ENCODE results near the gene NMNAT2.

GRCh38 chr1:183267646-183268431 is 150.3 kb downstream of the NMNAT2 start:
- no peak for TF ChIP-seq REST (IDR thresholded peaks at IDR 0.05; ENCODE audit: low read depth)
- no peak for TF ChIP-seq RAD21 (IDR thresholded peaks at IDR 0.05; ENCODE audit: low read depth)
- no peak for TF ChIP-seq NFIC (IDR thresholded peaks at IDR 0.05)
- TF ChIP-seq EP300 (IDR thresholded peaks at IDR 0.05; ENCODE audit: borderline replicate concordance), result no peak

Data from Ishikawa (cell line).